Right lobe of liver (tissue), 4 donors: Measurements from ENCODE around the gene CDH13.

Experiments
- CTCF ChIP-seq, 4 donors: fragments of 200-600 bp in 3 of 4; fragments of 450-650 bp in 1 of 4; IDR thresholded peaks; one replicate each; pipeline versions ENCODE4 v1.5.1 to v1.8.0; 2016 to 2022; ENCODE audit warnings: antibody characterized with exemption in 4 of 4, mild to moderate bottlenecking in 2 of 4
- POLR2A ChIP-seq: fragments of 450-650 bp; IDR thresholded peaks from one replicate; pipeline ENCODE4 v1.6.1; 2017; ENCODE audit warnings: antibody characterized with exemption, mild to moderate bottlenecking
- donor health status: DM: no; HTN: no; CAD: no.
- donor health status: DM: no; HTN: no; CAD: no.
- donor health status: DM: no; HTN: yes; CAD: no.

- no peak for TF ChIP-seq CTCF (IDR thresholded peaks at IDR 0.05)
- TF ChIP-seq POLR2A, result no peak
Measured at GRCh38 chr16:82695806-82696205, 69.0 kb downstream of the CDH13 start.
